ENCODE data around the gene ZSWIM8.
"Not testable (repeated sequence)": the region's sequence is repeated elsewhere in the genome, so short reads cannot be mapped to it uniquely, and the experiment has no call there.

Gene ZSWIM8

DNA sequence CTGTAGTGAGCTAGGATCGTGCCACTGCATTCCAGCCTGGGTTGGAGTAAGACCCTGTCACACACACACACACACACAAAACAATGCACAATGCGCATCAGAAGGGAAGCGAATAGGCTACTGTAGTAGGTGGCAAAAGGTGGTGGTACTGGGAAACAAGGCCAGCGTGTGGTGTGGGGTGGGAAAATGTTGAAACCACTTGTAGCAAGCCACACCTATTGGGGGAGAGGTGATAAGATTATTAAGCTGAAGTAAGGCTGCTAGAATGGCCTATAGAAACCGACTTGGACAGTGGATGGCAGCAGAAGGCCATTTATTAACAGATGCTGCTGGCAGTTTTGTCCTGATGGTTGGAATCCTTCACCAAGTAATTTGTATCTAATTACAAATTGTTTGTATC, 10.8 kb upstream of the ZSWIM8 start:
- DNase-seq (ENCODE audit: low read depth) = no peak

GRCh38 chr10:73779018-73779417, 6.4 kb upstream of the ZSWIM8 start:
- DNase-seq (ENCODE audit: low read depth) = no peak

- DNase-seq (ENCODE audit: low read depth) = no peak
Measured at GRCh38 chr10:73779539-73780197, 5.7 kb upstream of the ZSWIM8 start.

GRCh38 chr10:73780301-73780700, 5.1 kb upstream of the ZSWIM8 start:
- no peak for DNase-seq (ENCODE audit: low read depth)

GRCh38 chr10:73780966-73781365, 4.4 kb upstream of the ZSWIM8 start:
- DNase-seq (ENCODE audit: low read depth) = no peak

DNA sequence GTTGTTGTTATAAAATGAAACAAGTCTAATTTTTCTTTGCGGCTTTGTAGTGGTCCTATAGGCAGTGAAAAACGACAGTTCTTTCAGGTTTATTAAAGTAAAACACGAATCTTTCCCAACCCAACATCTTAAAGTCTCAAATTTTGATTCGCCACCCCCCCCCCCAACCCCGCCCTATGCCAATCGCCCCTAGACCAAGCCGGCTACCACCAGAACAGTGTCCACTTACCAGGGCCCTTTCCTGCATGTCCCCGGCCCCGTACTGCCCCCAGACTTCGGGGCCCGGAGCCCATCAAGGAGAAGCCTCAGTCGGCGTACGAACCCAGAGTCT, 3.9 kb upstream of the ZSWIM8 start:
- no peak for DNase-seq (ENCODE audit: low read depth)

DNA sequence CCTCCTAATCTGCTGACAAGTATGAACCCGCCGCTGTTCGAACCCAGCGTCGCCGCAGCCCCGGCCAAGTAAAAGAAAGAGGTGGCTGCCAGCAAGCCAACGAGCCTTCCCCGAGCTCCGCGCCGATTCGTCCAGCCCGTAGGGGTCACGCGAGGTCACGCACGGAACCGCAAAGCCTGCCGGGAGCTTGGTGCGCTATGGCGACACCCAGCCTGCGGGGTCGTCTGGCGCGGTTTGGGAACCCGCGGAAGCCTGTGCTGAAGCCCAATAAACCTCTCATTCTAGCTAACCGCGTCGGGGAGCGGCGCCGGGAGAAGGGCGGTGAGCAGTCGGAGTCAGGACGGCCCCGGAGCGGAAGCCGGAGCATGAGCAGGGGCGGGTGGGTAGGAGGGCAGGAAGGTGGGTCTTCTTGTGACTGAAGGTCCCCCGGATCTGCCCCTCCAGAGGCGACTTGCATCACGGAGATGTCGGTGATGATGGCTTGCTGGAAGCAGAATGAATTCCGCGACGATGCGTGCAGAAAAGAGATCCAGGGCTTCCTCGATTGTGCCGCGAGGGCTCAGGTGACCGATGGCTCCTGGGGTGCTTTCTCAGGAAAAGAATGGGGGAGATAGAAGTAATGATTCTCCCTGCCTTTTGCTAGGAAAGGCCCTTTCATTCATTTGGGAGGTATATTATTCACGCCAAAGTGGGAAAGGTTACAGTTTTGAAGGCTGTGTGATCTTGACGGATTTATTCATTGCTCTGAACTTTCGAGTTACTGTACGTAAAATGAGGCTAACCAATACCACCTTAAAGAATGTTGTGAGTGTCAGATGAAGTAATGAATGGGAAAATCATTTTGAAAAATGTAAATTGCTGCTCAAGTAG, 3.3 kb upstream of the ZSWIM8 start, which contains the start of gene CHCHD1:
CHCHD1 (plus strand) TSS at position 170 of the 870 bp plus-strand sequence; CDS start at position 198, 28 bp downstream.
- DNase-seq (ENCODE audit: low read depth) = peak; percentile 90

DNA sequence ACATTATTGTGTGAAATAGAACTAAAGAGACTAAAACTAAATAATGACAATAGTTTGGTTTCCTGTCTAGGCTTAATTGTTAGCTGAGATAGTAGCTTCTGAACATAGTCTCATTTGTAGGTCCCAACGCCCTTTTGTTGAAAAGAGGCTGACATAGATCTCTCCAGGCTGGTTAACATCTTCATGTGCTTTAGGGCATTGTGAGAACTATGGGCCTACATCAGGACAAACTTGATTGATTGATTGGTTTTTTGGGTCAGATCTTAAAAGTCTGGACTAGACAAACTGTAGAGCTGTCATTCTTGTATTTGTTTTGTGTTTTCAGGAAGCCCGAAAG, 2.7 kb upstream of the ZSWIM8 start:
- DNase-seq (ENCODE audit: low read depth) = no peak

DNA sequence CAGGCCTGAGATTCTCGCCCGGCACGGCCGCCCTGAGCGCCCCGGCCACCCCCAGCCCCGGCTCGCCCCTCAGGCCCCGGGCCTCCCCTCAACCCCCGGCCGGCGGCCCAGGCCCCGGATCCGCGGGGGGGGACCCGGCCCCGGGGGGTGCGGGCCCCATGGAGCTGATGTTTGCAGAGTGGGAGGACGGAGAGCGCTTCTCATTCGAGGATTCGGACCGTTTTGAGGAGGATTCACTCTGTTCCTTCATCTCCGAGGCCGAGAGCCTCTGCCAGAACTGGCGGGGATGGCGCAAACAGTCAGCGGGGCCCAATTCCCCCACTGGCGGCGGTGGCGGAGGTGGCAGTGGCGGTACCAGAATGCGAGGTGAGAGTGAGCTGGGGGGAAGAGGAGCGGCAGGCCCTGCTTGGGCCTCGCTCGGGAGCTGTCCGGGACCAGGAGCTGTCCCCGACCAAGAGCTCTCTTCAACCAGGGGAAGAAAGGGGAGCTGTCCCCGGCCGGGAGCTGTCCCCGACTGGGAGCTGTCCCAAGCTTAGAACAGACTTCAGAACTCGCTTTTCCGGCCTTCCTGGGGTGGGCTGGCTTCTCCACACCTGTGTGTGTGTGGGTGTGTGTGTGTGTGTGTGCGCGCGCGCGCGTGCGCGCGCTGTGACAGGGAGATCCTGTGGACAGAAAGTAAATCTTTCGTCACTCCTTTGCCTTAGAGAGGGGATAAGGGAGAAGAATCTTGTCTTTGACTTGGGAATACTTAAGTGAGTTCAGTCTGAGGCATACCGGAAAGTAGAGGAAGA, 510 bp downstream of the ZSWIM8 start:
- no peak for DNase-seq (ENCODE audit: low read depth)

- DNase-seq (ENCODE audit: low read depth) = no peak
Measured at GRCh38 chr10:73786512-73786885, 1.1 kb downstream of the ZSWIM8 start.

- DNase-seq (ENCODE audit: low read depth) = not testable (repeated sequence)
Measured at GRCh38 chr10:73787031-73787800, 1.8 kb downstream of the ZSWIM8 start.

DNA sequence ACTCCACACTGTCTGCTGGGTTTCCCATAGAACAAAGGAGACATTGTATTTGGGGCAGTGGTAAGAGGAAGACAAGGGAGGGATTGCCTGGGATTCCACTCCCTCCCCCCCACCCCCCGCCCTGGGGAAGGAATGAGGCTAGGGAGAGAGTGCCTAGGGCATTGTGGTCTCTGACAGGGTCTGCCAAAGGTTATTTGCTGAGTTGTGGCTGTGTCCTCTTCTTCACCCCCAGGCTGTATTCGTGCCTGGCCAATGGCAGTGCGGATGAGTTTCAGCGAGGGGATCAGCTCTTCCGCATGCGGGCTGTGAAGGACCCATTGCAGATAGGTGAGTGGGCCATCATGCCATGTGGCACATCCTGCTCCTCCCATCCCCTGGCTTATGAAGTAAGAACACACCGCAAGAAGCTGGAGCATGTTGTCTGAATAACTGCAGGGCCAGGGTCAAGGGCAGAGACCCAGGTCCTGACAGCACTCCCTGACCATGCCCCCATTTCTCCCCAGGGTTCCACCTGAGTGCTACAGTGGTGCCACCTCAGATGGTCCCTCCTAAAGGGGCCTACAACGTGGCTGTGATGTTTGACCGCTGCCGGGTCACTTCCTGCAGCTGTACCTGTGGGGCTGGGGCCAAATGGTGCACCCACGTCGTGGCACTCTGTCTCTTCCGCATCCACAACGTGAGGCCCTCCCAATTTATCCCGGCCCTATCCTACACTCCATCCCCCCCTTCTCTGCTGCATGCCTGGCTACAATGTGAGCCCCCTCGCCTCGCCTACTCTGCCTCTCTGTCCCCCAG, 3.7 kb downstream of the ZSWIM8 start:
- no peak for DNase-seq (ENCODE audit: low read depth)

DNA sequence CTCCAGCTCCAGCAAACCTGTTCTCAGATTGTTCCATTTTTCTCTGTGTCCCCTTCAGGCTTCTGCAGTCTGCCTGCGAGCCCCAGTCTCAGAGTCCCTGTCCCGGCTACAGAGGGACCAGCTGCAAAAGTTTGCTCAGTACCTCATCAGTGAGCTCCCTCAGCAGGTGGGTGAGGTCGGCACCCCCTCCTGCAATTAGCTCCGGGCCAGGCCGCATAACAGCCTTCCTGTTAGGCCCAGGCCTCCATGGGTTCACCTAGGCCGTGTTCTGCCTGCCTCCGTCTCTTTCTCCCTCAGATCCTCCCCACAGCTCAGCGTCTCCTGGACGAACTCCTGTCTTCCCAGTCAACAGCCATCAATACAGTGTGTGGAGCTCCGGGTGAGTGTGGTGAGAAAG, 4.3 kb downstream of the ZSWIM8 start:
- DNase-seq (ENCODE audit: low read depth) = no peak

GRCh38 chr10:73790886-73791625, 5.7 kb downstream of the ZSWIM8 start:
- no peak for DNase-seq (ENCODE audit: low read depth)

DNA sequence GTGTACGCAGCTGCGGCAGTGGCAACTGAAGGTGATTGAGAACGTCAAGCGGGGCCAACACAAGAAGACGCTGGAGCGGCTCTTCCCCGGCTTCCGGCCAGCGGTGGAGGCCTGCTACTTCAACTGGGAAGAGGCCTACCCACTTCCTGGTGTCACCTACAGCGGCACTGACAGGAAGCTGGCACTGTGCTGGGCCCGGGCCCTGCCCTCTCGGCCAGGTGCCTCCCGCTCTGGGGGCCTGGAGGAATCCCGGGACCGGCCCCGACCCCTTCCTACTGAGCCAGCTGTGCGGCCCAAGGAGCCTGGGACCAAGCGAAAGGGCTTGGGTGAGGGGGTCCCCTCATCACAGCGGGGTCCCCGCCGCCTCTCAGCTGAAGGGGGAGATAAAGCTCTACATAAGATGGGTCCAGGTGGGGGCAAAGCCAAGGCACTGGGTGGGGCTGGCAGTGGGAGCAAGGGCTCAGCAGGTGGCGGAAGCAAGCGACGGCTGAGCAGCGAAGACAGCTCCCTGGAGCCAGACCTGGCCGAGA, 6.5 kb downstream of the ZSWIM8 start:
- DNase-seq (ENCODE audit: low read depth) = no peak

GRCh38 chr10:73793456-73793855, 8.1 kb downstream of the ZSWIM8 start:
- DNase-seq (ENCODE audit: low read depth) = no peak

GRCh38 chr10:73795491-73795890, 10.1 kb downstream of the ZSWIM8 start:
- DNase-seq (ENCODE audit: low read depth) = not testable (repeated sequence)

GRCh38 chr10:73796035-73796434, 10.6 kb downstream of the ZSWIM8 start:
- DNase-seq (ENCODE audit: low read depth) = not testable (repeated sequence)

DNA sequence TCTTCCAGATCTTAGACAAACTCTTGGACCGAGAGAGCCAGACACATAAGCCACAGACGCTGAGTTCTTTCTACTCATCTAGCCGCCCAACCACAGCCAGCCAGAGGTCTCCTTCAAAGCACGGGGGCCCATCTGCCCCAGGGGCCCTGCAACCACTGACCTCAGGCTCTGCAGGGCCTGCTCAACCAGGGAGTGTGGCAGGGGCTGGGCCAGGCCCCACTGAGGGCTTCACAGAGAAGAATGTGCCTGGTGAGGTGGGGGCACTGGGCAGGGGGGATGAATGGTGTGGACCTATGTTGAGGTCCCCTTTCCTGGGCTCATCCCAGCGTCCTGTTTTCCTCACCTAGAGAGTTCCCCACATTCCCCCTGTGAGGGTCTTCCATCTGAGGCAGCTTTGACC, 11.4 kb downstream of the ZSWIM8 start:
- DNase-seq (ENCODE audit: low read depth) = no peak

DNA sequence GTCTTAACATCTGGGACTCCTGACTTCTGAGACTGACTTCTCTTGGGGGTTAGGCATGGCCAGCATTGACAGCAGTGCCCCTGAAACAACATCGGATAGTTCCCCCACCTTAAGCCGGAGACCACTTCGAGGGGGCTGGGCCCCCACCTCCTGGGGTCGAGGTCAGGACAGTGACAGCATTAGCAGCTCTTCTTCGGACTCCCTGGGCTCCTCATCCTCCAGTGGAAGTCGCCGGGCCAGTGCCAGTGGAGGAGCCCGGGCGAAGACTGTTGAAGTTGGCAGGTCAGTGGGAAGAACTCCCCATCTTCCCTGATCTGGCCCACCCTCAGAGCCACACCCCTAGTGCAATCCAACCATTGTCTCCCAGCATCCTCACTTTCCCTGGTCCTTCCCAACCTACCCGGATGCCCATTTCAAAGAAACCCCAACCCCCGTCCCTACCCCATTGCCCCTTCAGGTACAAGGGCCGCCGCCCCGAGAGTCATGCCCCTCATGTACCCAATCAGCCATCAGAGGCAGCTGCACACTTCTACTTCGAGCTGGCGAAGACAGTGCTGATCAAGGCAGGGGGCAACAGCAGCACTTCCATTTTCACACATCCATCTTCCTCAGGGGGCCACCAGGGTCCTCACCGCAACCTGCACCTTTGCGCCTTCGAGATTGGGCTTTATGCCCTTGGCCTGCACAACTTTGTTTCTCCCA, 12.1 kb downstream of the ZSWIM8 start:
- no peak for DNase-seq (ENCODE audit: low read depth)

All from activated T-cell treated with anti-CD3 and anti-CD28 coated beads for 24 hours (primary cell).